Endothelial cell of umbilical vein (primary cell): ENCODE results near the gene ELOVL2. TPM values are rescaled to one million over a fixed set of nuclear protein-coding genes. Genes with fewer than 3 reads are reported as not detected.

Experiments
- BruUV-seq: library from RNA; stranded (reverse); fragments of 400-500 nt; replicated peaks from 2 replicates; lab custom pipeline; 2021; lab: Mats Ljungman, UMichigan
- CTCF ChIA-PET: fragments of 300-600, 350-600 bp; sonication (Branson Sonifier 250); formaldehyde crosslinking; loops from one replicate; lab custom pipeline; 2021; ENCODE audit warnings: antibody characterized with exemption, inconsistent platforms; lab: Charles Lee
- POLR2A ChIA-PET: fragments of 300-600, 350-600 bp; sonication (Branson Sonifier 250); formaldehyde crosslinking; loops from one replicate; lab custom pipeline; 2021; ENCODE audit warnings: antibody characterized with exemption, inconsistent platforms; lab: Charles Lee
- DNase-seq: peaks from one replicate; pipeline ENCODE4 v3.0.0-alpha.2; 2011; ENCODE audit warnings: low read depth, low spot score
- FAIRE-seq: peaks from 2 replicates; lab custom pipeline; 2011; peaks lifted over from hg19 to GRCh38; lab: Jason Lieb, UNC
- H2AFZ ChIP-seq: 2 replicates; pipeline ENCODE4 v1.6.0; 2012; ENCODE audit warnings: low read depth, low read length, control low read depth, inconsistent platforms
- H3K27ac ChIP-seq: 2 replicates; pipeline ENCODE4 v1.5.1; 2011; ENCODE audit warnings: low read depth, mild to moderate bottlenecking, control low read depth, low read length, moderate library complexity; ENCODE audit not compliant: insufficient read depth
- H3K27me3 ChIP-seq, 2 experiments: 2 replicates each; pipeline versions ENCODE4 v1.6.0 to v1.6.1; 2011; ENCODE audit warnings: low read length in 2 of 2, mixed read lengths in 1 of 2; ENCODE audit not compliant: control insufficient read depth in 2 of 2, insufficient read depth in 2 of 2
- H3K36me3 ChIP-seq, 2 experiments: 2 replicates in 1 of 2; 3 replicates in 1 of 2; pipeline ENCODE4 v1.5.1; 2011; ENCODE audit warnings: low read length in 2 of 2, mild to moderate bottlenecking in 1 of 2, moderate library complexity in 1 of 2; ENCODE audit not compliant: control insufficient read depth in 2 of 2, insufficient read depth in 2 of 2; ENCODE audit errors: extremely low read depth in 1 of 2
- H3K4me1 ChIP-seq: 3 replicates; pipeline ENCODE4 v1.5.1; 2011; ENCODE audit warnings: mild to moderate bottlenecking, low read length; ENCODE audit not compliant: control insufficient read depth, insufficient read depth; ENCODE audit errors: extremely low read depth
- H3K4me2 ChIP-seq: 2 replicates; pipeline ENCODE4 v1.6.1; 2011; ENCODE audit warnings: low read length, control low read depth, mixed read lengths; ENCODE audit not compliant: insufficient read depth
- H3K4me3 ChIP-seq, 3 experiments: fragments of 200-600 bp in 1 of 3; sonication (generic), shearing (Covaris generic) in 1 of 3; replicated peaks in 1 of 3; 2 replicates each; pipeline ENCODE4 v1.5.1; 2011 to 2016; ENCODE audit warnings: control low read depth in 3 of 3, low read length in 3 of 3, mild to moderate bottlenecking in 2 of 3, inconsistent platforms in 1 of 3, low read depth in 1 of 3, moderate library complexity in 1 of 3; ENCODE audit not compliant: insufficient read depth in 1 of 3
- H3K79me2 ChIP-seq: 2 replicates; pipeline ENCODE4 v1.6.0; 2012; ENCODE audit warnings: low read length, inconsistent platforms; ENCODE audit not compliant: control insufficient read depth, insufficient read depth
- H3K9ac ChIP-seq: replicated peaks from 2 replicates; pipeline ENCODE3; 2011; ENCODE audit warnings: low read length, control low read depth; ENCODE audit not compliant: insufficient read depth; ENCODE audit errors: extremely low read depth
- H3K9me1 ChIP-seq: replicated peaks from 3 replicates; pipeline ENCODE4 v1.6.0; 2011; ENCODE audit warnings: mild to moderate bottlenecking, low read length; ENCODE audit not compliant: control insufficient read depth, insufficient read depth; ENCODE audit errors: extremely low read depth
- H3K9me3 ChIP-seq: replicated peaks from 2 replicates; pipeline ENCODE4 v1.5.1; 2012; ENCODE audit warnings: low read length, inconsistent platforms; ENCODE audit not compliant: control insufficient read depth, insufficient read depth
- H4K20me1 ChIP-seq: replicated peaks from 2 replicates; pipeline ENCODE3; 2011; ENCODE audit warnings: mild to moderate bottlenecking, low read length; ENCODE audit not compliant: control insufficient read depth, insufficient read depth; ENCODE audit errors: extremely low read depth
- CTCF ChIP-seq, 2 donors: IDR thresholded peaks; 1 replicate in 1 of 2; 2 replicates in 1 of 2; pipeline ENCODE4 v1.5.1; 2011; ENCODE audit warnings: low read length in 2 of 2, mild to moderate bottlenecking in 2 of 2, moderate library complexity in 2 of 2, control low read depth in 1 of 2, inconsistent platforms in 1 of 2, low read depth in 1 of 2; ENCODE audit not compliant: insufficient read depth in 1 of 2; ENCODE audit errors: extremely low read depth in 1 of 2
- EZH2 ChIP-seq: IDR thresholded peaks from 2 replicates; pipeline ENCODE4 v1.6.1; 2012; ENCODE audit warnings: borderline replicate concordance, low read depth, mild to moderate bottlenecking, moderate library complexity, low read length, inconsistent platforms; ENCODE audit not compliant: severe bottlenecking
- FOS ChIP-seq: IDR thresholded peaks from 2 replicates; pipeline ENCODE4 v1.6.1; 2011; ENCODE audit warnings: mild to moderate bottlenecking, low read length, moderate library complexity, borderline replicate concordance; ENCODE audit not compliant: insufficient read depth
- GATA2 ChIP-seq: IDR thresholded peaks from 2 replicates; pipeline ENCODE4 v1.7.0; 2011; ENCODE audit warnings: low read depth, mild to moderate bottlenecking, moderate library complexity, mixed read lengths, low read length; ENCODE audit not compliant: insufficient read length, insufficient read depth
- JUN ChIP-seq: IDR thresholded peaks from 2 replicates; pipeline ENCODE4 v1.6.1; 2011; ENCODE audit warnings: borderline replicate concordance, low read depth; ENCODE audit not compliant: insufficient read length, insufficient read depth
- MAX ChIP-seq: IDR thresholded peaks from 2 replicates; pipeline ENCODE4 v1.6.1; 2011; ENCODE audit not compliant: insufficient read depth, insufficient read length
- MYC ChIP-seq: IDR thresholded peaks from one replicate; pipeline ENCODE4 v1.6.1; 2011; ENCODE audit warnings: mild to moderate bottlenecking, low read depth, low read length
- POLR2A ChIP-seq: IDR thresholded peaks from 2 replicates; pipeline ENCODE4 v1.6.1; 2012; ENCODE audit warnings: low read depth, mild to moderate bottlenecking, control low read depth, low read length
- POLR2AphosphoS5 ChIP-seq: IDR thresholded peaks from 2 replicates; pipeline ENCODE4 v1.6.1; 2012; ENCODE audit warnings: low read depth, mild to moderate bottlenecking, control low read depth, low read length, moderate library complexity; ENCODE audit not compliant: insufficient read depth
- dilution Hi-C: fragments of 300-500 bp; cut with MboI; formaldehyde crosslinking; loops from one replicate; pipeline ENCODE4 v1.15.0; 2019; ENCODE audit warnings: low sequenced_read_pairs; ENCODE audit not compliant: extremely low pct_ligation_motif_present
- intact Hi-C: fragments of 100-400 bp; cut with micrococcal nuclease; formaldehyde crosslinking; loops from one replicate; pipeline ENCODE4 v1.10.0; 2022
- polyA plus RNA-seq, 4 experiments: library from polyadenylated mRNA; depleted of rRNA in 3 of 4; stranded (reverse) in 3 of 4; unstranded in 1 of 4; fragments of >200 nt; gene quantifications; 2 replicates each; pipeline versions ENCODE4 v1.2.1 to v1.2.3, GENCODE V29; 2011 to 2012; ENCODE audit warnings: missing spikeins in 1 of 4
- total RNA-seq: library from RNA; stranded (reverse); gene quantifications from 2 replicates; pipeline ENCODE4 v1.2.3, GENCODE V29; 2021

ELOVL2 gene
- total and polyA plus RNA-seq, 2 donors (not counting 3 experiments of a cell fraction or from before 2014, with no cell fraction given) = not detected

GRCh38 chr6:11080296-11080695 is 36.2 kb upstream of the ELOVL2 start:
- Histone ChIP-seq H3K9me3 (no peaks in the 10 kb centered on the region), H3K27me3 (no peaks in the 10 kb centered on the region), H3K36me3 (no peaks in the 10 kb centered on the region), H2AFZ (no peak overlapping the region), H3K79me2 (no peaks in the 10 kb centered on the region), H3K4me1 (no peaks in the 10 kb centered on the region), H3K4me2 (no peak overlapping the region), H4K20me1 (no peaks in the 10 kb centered on the region), H3K27ac (no peak overlapping the region), H3K9me1 (no peaks in the 10 kb centered on the region), H3K9ac (no peak overlapping the region), H3K4me3 (no peak overlapping the region)
- intact Hi-C loops (no loop called here), dilution Hi-C loops (no loop called here)
- ChIA-PET CTCF (interaction anchor here (1.1 to 1.4 kb wide), 2 partner anchors 11 to 418 kb away, joined by 3 to 7 read pairs; no protein-coding TSS in a partner anchor), POLR2A (no interaction called here)
- no peak for DNase-seq
- TF ChIP-seq POLR2AphosphoS5 = no peak
- no peak for TF ChIP-seq JUN
- no peak for TF ChIP-seq FOS
- TF ChIP-seq POLR2A = no peak
- TF ChIP-seq MAX = no peak
- TF ChIP-seq EZH2 = no peak
- TF ChIP-seq MYC = no peak
- no peak for TF ChIP-seq GATA2
- no peak for TF ChIP-seq CTCF (IDR thresholded peaks at IDR 0.05; ENCODE audit: extremely low read depth in 1 of 2, insufficient read depth in 1 of 2, low read depth in 1 of 2, low read length in 2 of 2)
- no peak for FAIRE-seq
- no TSS peak for BruUV-seq
